DND-41 (cell line): ENCODE results near the gene RHD.
"Not testable (repeated sequence)": the region's sequence is repeated elsewhere in the genome, so short reads cannot be mapped to it uniquely, and the experiment has no call there.

Source experiments
- ATAC-seq: fragments of 200-7000 bp; cut with Tn5 transposase; 3 replicates; pipeline ENCODE4 v1.9.1; 2021; ENCODE audit warnings: low read depth; ENCODE audit not compliant: insufficient read depth
- DNase-seq: peaks from one replicate; pipeline ENCODE4 v3.0.0-alpha.2; 2020
- H2AFZ ChIP-seq: 2 replicates; pipeline ENCODE4 v1.6.0; 2012; ENCODE audit warnings: low read depth, low read length
- H3K27ac ChIP-seq: 2 replicates; pipeline ENCODE4 v1.5.1; 2012; ENCODE audit warnings: low read length, inconsistent platforms
- H3K27me3 ChIP-seq: fragments of 200-600 bp; sonication (generic); 2 replicates; pipeline ENCODE4 v1.6.0; 2012; ENCODE audit warnings: low read length, mild to moderate bottlenecking, inconsistent platforms; ENCODE audit not compliant: insufficient read depth, poor library complexity
- H3K36me3 ChIP-seq: 2 replicates; pipeline ENCODE4 v1.5.1; 2012; ENCODE audit warnings: low read length, inconsistent platforms; ENCODE audit not compliant: insufficient read depth
- H3K4me1 ChIP-seq: 2 replicates; pipeline ENCODE4 v1.5.1; 2012; ENCODE audit warnings: mild to moderate bottlenecking, low read length; ENCODE audit not compliant: insufficient read depth
- H3K4me2 ChIP-seq: 2 replicates; pipeline ENCODE4 v1.6.0; 2012; ENCODE audit warnings: mild to moderate bottlenecking, moderate library complexity, low read length, inconsistent platforms; ENCODE audit not compliant: insufficient read depth
- H3K4me3 ChIP-seq, 2 experiments: fragments of 200-600 bp in 1 of 2; shearing (Covaris generic) in 1 of 2; 2 replicates each; pipeline ENCODE4 v1.5.1; 2012 to 2016; ENCODE audit warnings: inconsistent platforms in 2 of 2, low read length in 2 of 2, mild to moderate bottlenecking in 2 of 2, low read depth in 1 of 2, moderate library complexity in 1 of 2
- H3K79me2 ChIP-seq: 2 replicates; pipeline ENCODE4 v1.6.0; 2012; ENCODE audit warnings: low read length, inconsistent platforms; ENCODE audit not compliant: insufficient read depth
- H3K9ac ChIP-seq: 2 replicates; pipeline ENCODE4 v1.6.0; 2012; ENCODE audit warnings: low read depth, mild to moderate bottlenecking, inconsistent platforms, low read length, moderate library complexity
- H3K9me3 ChIP-seq: 2 replicates; pipeline ENCODE4 v1.5.1; 2012; ENCODE audit warnings: low read length, moderate library complexity, mild to moderate bottlenecking, inconsistent platforms; ENCODE audit not compliant: insufficient read depth, severe bottlenecking
- H4K20me1 ChIP-seq: 2 replicates; pipeline ENCODE4 v1.6.0; 2012; ENCODE audit warnings: low read length; ENCODE audit not compliant: insufficient read depth
- TF ChIP-seq, protein P1 (sequence below): IDR thresholded peaks from 2 replicates; pipeline ENCODE4 v1.5.1; 2012; ENCODE audit warnings: borderline replicate concordance, low read length, moderate library complexity, mild to moderate bottlenecking; ENCODE audit not compliant: poor library complexity, severe bottlenecking; ENCODE audit errors: extremely low read depth

The RHD gene

DNA sequence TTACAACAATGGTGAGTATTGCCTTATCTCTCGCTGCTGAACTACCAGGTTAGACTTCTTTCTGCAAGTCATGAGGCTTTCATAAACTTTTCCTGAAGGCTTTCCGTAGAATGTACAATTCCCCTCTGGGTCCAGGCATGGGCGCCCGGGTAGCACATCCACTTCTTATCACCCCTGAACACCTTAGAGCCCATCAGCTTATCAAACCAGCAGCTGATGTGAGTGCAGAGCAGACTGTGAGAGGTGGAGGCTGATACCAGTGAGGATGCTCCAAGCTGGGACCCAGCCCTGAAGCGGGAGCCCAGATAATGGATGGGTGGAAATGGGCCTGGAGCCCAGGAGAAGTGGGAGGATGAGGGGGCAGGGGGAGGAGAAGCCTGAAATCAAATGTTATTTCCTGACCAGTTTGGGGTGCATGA lies 7.4 kb downstream of the RHD start:
- H3K79me2 ChIP-seq, ATAC-seq, H2AFZ ChIP-seq, H3K9me3 ChIP-seq, DNase-seq, H3K27ac ChIP-seq, H3K36me3 ChIP-seq, H3K4me1 ChIP-seq, H3K4me3 ChIP-seq, H4K20me1 ChIP-seq, H3K9ac ChIP-seq, H3K27me3 ChIP-seq, H3K4me2 ChIP-seq: not testable (repeated sequence)

DNA sequence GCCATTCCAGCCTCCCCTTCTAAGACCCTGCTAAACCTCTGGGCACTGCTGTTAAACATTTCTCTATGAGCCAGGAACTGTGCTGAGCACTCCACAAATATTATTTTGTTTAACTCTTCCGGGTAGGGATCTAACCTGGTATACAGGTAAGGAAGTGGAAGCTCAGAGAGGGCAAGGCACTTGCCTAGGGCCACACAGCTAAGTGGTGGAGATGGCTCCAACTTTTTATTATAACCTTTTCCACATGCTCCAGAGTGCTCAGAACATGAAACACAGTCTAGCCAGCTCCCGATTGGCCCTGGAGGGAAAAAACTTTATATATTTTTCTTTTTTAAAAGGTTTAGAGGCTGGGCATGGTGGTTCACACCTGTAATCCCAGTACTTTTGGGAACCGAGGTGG lies 13.6 kb downstream of the RHD start:
- H3K79me2 ChIP-seq, H3K4me1 ChIP-seq, H2AFZ ChIP-seq, H3K9me3 ChIP-seq, ATAC-seq, H3K4me3 ChIP-seq, H3K27me3 ChIP-seq, DNase-seq, H3K9ac ChIP-seq, H3K36me3 ChIP-seq, H4K20me1 ChIP-seq, H3K27ac ChIP-seq, H3K4me2 ChIP-seq: not testable (repeated sequence)

DNA sequence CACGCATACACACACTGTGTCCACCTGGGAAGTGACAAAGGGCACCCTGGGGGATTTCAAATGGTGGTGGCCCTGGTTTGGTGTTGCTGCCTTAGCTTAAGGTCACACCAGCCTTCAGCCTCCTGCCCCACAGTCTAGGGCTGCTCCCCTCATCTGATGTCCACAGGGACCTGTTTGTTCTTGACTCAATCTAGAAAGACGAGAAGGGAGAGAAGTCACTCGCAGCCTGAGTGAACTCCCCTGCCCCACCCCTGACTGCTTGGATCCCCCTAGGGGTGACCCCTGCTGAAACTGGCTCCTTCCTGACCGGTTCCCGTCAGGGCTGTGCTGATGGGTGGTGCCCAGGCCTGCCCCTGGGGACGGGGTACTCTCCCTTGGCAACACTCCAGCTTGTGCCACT lies 14.9 kb downstream of the RHD start:
- not testable (repeated sequence) for H3K27me3 ChIP-seq, H3K4me3 ChIP-seq, H3K4me1 ChIP-seq, H3K9me3 ChIP-seq, H3K27ac ChIP-seq, H3K79me2 ChIP-seq, H3K9ac ChIP-seq, H3K36me3 ChIP-seq, H3K4me2 ChIP-seq, H2AFZ ChIP-seq, ATAC-seq, DNase-seq, H4K20me1 ChIP-seq

DNA sequence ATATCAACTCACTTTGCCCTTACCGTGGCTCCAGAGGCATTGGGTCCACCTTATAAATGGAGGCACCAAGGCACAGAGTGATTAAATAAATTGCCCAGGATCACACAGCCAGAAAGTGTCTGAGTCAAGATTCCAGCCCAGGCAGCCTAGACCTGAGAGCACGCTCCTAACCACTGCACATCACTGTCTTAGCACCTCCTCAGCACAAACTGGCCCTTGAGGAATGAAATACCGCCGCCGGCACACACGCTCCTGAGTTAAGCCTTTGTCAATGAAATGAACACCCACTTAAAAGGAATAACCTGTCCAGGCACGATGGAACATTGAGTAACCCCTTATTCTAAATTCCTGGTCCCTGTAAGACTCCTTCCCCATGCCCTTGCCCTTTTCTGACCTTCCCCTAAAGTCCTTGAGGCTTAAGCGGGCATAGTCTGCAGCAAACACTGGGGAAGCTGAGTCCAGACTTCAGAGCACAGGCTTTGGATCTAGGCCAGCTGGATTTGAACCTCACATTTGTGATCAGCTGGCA lies 16.3 kb downstream of the RHD start:
- not testable (repeated sequence) for ATAC-seq, H3K79me2 ChIP-seq, H2AFZ ChIP-seq, H4K20me1 ChIP-seq, H3K4me1 ChIP-seq, H3K9me3 ChIP-seq, H3K27ac ChIP-seq, H3K9ac ChIP-seq, H3K4me2 ChIP-seq, DNase-seq, H3K36me3 ChIP-seq, H3K27me3 ChIP-seq, H3K4me3 ChIP-seq

DNA sequence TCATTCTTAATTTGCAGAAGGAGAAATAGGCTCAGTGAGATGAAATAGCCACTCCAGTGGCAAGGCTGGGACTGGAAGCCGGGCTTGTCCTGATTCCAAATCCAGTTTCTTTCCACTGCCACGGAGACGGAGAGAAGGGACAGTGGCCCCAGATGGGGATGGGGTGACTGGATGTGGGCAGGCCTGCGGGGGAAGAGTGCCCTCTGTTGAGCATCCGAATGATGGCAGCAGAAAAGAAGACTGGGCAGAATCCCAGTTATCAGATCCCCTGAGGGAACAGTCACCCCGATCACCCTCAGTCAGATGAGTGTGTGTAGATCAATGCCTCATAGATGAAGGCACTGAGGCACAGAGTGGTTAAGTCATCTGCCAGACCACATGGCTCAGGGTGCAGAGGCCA lies 17.7 kb downstream of the RHD start:
- not testable (repeated sequence) for H3K4me1 ChIP-seq, H4K20me1 ChIP-seq, H3K9ac ChIP-seq, H3K4me3 ChIP-seq, H3K27ac ChIP-seq, H3K36me3 ChIP-seq, H2AFZ ChIP-seq, H3K4me2 ChIP-seq, H3K9me3 ChIP-seq, H3K79me2 ChIP-seq, H3K27me3 ChIP-seq, DNase-seq
- TF ChIP-seq, protein P1, sequence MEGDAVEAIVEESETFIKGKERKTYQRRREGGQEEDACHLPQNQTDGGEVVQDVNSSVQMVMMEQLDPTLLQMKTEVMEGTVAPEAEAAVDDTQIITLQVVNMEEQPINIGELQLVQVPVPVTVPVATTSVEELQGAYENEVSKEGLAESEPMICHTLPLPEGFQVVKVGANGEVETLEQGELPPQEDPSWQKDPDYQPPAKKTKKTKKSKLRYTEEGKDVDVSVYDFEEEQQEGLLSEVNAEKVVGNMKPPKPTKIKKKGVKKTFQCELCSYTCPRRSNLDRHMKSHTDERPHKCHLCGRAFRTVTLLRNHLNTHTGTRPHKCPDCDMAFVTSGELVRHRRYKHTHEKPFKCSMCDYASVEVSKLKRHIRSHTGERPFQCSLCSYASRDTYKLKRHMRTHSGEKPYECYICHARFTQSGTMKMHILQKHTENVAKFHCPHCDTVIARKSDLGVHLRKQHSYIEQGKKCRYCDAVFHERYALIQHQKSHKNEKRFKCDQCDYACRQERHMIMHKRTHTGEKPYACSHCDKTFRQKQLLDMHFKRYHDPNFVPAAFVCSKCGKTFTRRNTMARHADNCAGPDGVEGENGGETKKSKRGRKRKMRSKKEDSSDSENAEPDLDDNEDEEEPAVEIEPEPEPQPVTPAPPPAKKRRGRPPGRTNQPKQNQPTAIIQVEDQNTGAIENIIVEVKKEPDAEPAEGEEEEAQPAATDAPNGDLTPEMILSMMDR = peak; percentile 2
- ATAC-seq = 0 out of 3 replicates have a peak, but pooled peaks have one; percentile 50

DNA sequence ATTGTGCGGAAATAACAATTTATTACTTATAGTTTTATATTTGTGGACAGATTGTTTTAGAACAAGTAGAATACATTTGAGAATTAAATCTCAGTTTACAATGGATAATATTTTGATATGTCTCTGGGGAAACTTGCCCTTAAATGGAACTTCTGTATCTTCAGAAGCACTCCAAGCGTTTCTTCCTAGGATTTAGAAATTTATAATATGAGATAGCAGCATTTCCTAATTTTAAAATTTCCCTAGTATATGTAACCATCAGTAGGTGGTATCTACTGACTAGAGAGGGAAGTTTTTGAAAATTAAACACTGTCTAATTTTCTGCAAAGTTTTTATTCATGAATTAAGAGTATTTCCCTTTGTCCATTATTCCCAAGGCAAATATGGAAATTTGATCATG lies 21.1 kb downstream of the RHD start:
- not testable (repeated sequence) for H3K27me3 ChIP-seq, H3K79me2 ChIP-seq, DNase-seq, ATAC-seq, H3K36me3 ChIP-seq, H3K27ac ChIP-seq, H3K9ac ChIP-seq, H3K4me3 ChIP-seq, H4K20me1 ChIP-seq, H2AFZ ChIP-seq, H3K9me3 ChIP-seq, H3K4me1 ChIP-seq, H3K4me2 ChIP-seq

DNA sequence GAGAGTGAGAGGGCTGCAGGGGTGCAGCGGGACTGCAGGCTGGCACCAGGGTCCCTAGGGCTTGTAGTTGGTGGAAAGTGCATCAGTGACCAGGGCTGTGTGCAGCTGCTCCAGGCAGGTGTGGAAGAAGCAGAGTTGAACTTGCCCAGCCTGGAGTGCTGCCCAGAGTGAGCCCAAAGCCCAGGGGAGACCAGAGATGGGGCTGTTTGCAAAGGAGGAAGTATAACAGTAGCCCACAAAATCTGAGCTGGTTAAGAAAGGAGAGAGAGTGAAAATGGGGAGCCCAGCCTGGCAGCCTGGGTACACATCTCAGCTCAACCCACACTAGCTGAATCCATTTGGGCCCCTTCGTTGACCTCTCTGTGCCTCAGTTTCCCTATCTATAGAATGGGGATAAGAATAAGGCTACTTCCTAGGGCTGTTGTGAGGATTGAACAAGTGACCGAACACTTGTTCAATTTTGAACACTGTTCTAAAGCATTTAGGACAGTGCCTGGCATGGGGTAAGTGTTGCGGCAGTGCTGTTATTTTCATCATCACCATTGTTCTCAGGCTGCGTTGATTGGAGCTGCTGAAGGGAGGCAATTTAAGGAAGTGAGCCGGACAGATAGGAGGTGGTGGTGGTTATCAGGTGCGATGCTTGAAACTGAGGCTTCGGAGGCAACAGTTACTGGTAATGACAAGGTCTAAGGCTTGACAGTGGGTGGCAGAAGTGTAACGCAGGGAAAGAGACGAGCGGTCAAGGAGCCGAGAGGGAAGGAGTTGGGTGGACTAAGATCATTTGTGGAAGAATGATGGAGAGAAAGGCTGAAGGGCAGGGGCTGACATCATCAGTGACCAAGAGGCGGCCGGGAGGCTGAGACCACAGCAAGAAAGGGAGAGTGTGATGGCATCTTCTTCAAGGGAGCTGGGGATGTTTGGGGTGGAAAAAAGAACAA lies 22.8 kb downstream of the RHD start:
- not testable (repeated sequence) for H3K36me3 ChIP-seq, DNase-seq, H3K9ac ChIP-seq, H3K4me3 ChIP-seq, ATAC-seq, H3K79me2 ChIP-seq, H3K4me1 ChIP-seq, H2AFZ ChIP-seq, H3K27ac ChIP-seq, H3K4me2 ChIP-seq, H4K20me1 ChIP-seq, H3K9me3 ChIP-seq, H3K27me3 ChIP-seq
